SK-N-SH treated with all-trans-retinoic acid at 6 μM for 48 hours (cell line): ENCODE data around the gene GRIK4.

ENCODE experiments used
- ATAC-seq: fragments of 200-7000 bp; cut with Tn5 transposase; 3 replicates; pipeline ENCODE4 v1.9.1; 2020; ENCODE audit warnings: mild to moderate bottlenecking, moderate library complexity
- ARNTL ChIP-seq: fragments of 450-650 bp; formaldehyde crosslinking; IDR thresholded peaks from 2 replicates; pipeline ENCODE4 v1.5.0; 2020; ENCODE audit warnings: low read depth, mild to moderate bottlenecking, moderate library complexity, borderline replicate concordance
- BACH2 ChIP-seq: fragments of 250-450 bp; sonication (Bioruptor Pico); IDR thresholded peaks from 2 replicates; pipeline ENCODE4 v1.9.0; 2021; ENCODE audit warnings: mild to moderate bottlenecking, borderline replicate concordance
- CSDC2 ChIP-seq: fragments of 250-450 bp; sonication (Bioruptor Pico); IDR thresholded peaks from 2 replicates; pipeline ENCODE4 v1.5.0; 2020; ENCODE audit warnings: mild to moderate bottlenecking, moderate library complexity
- CSRNP3 ChIP-seq: fragments of 250-450 bp; sonication (Bioruptor Pico); IDR thresholded peaks from 2 replicates; pipeline ENCODE4 v1.5.1; 2021; ENCODE audit warnings: mild to moderate bottlenecking, moderate library complexity
- ESRRG ChIP-seq: fragments of 250-450 bp; sonication (Bioruptor Pico); IDR thresholded peaks from 2 replicates; pipeline ENCODE4 v1.6.1; 2021; ENCODE audit warnings: mild to moderate bottlenecking
- GLIS3 ChIP-seq: fragments of 250-450 bp; sonication (Bioruptor Pico); IDR thresholded peaks from 2 replicates; pipeline ENCODE4 v1.5.0; 2020; ENCODE audit warnings: mild to moderate bottlenecking, moderate library complexity
- ISL1 ChIP-seq: fragments of 250-450 bp; sonication (Bioruptor Pico); IDR thresholded peaks from 2 replicates; pipeline ENCODE4 v2.1.2; 2022; ENCODE audit warnings: mild to moderate bottlenecking, moderate library complexity
- OSR1 ChIP-seq: fragments of 250-450 bp; sonication (Bioruptor Pico); IDR thresholded peaks from 2 replicates; pipeline ENCODE4 v1.8.0; 2022; ENCODE audit warnings: moderate library complexity, mild to moderate bottlenecking, inconsistent platforms
- PPARA ChIP-seq: fragments of 250-450 bp; sonication (Bioruptor Pico); IDR thresholded peaks from 2 replicates; pipeline ENCODE4 v1.5.0; 2020; ENCODE audit warnings: mild to moderate bottlenecking, borderline replicate concordance
- SNAI2 ChIP-seq: fragments of 250-450 bp; sonication (Bioruptor Pico); IDR thresholded peaks from 2 replicates; pipeline ENCODE4 v1.5.0; 2020; ENCODE audit warnings: mild to moderate bottlenecking, moderate library complexity
- TCF4 ChIP-seq: fragments of 250-450 bp; sonication (Bioruptor Pico); IDR thresholded peaks from 2 replicates; pipeline ENCODE4 v1.8.0; 2021; ENCODE audit warnings: mild to moderate bottlenecking, moderate library complexity, borderline replicate concordance
- TOX ChIP-seq: fragments of 250-450 bp; sonication (Bioruptor Pico); IDR thresholded peaks from 2 replicates; pipeline ENCODE4 v1.8.0; 2021; ENCODE audit warnings: mild to moderate bottlenecking, moderate library complexity, borderline replicate concordance
- ZC3H10 ChIP-seq: fragments of 250-450 bp; sonication (Bioruptor Pico); IDR thresholded peaks from 2 replicates; pipeline ENCODE4 v1.5.1; 2021; ENCODE audit warnings: mild to moderate bottlenecking, moderate library complexity
- ZFP3 ChIP-seq: fragments of 250-450 bp; sonication (Bioruptor Pico); IDR thresholded peaks from 2 replicates; pipeline ENCODE4 v1.5.0; 2020; ENCODE audit warnings: mild to moderate bottlenecking, moderate library complexity
- ZFP30 ChIP-seq: fragments of 450-650 bp; formaldehyde crosslinking; IDR thresholded peaks from 2 replicates; pipeline ENCODE4 v1.5.0; 2022; ENCODE audit warnings: mild to moderate bottlenecking, moderate library complexity
- ZNF565 ChIP-seq: fragments of 450-650 bp; formaldehyde crosslinking; conservative IDR thresholded peaks from 2 replicates; pipeline ENCODE4 v1.5.0; 2020; ENCODE audit warnings: low read depth, mild to moderate bottlenecking, moderate library complexity
- ZNF70 ChIP-seq: fragments of 450-650 bp; formaldehyde crosslinking; IDR thresholded peaks from 2 replicates; pipeline ENCODE4 v1.5.0; 2020; ENCODE audit warnings: mild to moderate bottlenecking, moderate library complexity
- ZNF8 ChIP-seq: fragments of 450-650 bp; formaldehyde crosslinking; IDR thresholded peaks from 2 replicates; pipeline ENCODE4 v1.5.0; 2020; ENCODE audit warnings: mild to moderate bottlenecking, moderate library complexity
- TF ChIP-seq, protein P1 (sequence below): fragments of 250-450 bp; sonication (Bioruptor Pico); IDR thresholded peaks from 2 replicates; pipeline ENCODE4 v1.8.0; 2021; ENCODE audit warnings: low read depth, mild to moderate bottlenecking, moderate library complexity, borderline replicate concordance
- TF ChIP-seq, protein P2 (sequence below): fragments of 250-450 bp; sonication (Bioruptor Pico); IDR thresholded peaks from 2 replicates; pipeline ENCODE4 v1.5.0; 2020; ENCODE audit warnings: mild to moderate bottlenecking, moderate library complexity
- TF ChIP-seq, protein P3 (sequence below): fragments of 250-450 bp; sonication (Bioruptor Pico); IDR thresholded peaks from 2 replicates; pipeline ENCODE4 v1.8.0; 2020; ENCODE audit warnings: mild to moderate bottlenecking, moderate library complexity, borderline replicate concordance

GRIK4 gene

DNA sequence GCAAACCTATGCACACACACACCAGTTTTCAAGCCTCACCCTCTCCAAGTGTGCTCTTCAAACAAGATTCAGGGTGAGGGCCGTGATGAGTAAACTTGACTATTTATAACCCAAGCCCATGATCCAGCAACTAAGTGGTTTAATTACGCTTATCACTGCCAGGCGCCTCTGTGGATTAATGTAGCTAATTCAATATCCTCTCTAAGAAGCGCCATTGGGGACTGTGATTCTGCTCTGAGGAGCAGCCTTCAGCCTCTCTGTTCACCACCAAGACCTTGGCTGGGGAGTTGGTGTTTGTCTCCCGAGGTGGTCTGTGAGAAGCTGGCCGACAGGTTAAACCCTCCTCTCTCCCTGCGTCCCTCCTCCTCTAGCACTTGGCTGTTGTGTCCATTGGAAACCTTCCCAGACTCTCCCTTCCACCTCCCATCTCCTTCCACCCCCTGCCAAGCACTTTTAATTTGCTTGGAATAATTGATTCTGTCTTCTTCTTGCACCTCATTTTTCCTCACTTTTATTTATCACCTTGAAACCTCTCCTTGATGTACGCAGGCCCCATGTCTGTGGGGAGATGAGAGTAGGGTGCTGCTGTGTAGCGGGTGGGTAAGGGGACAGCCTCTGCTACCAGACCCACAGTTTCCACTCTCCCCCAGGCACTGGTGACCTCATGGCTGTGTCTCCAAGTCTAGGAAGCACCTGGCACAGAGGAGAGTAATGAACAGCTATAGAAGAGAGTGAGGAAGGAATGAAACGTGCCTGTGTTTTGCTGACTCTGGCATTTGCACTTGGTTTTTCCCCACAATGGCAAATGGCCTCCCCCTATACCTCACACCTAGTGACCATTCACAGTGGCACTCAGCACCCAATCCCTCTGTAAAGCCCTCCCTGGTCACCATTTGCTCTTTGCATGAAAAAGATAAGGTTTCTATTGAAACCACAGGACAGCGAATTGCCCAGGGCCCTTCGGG, 236.6 kb downstream of the GRIK4 start:
- ATAC-seq: no peak
- TF ChIP-seq ISL1 (CRISPR knock-in tag): no peak
- TF ChIP-seq ZFP30 (CRISPR knock-in tag): no peak
- no peak for TF ChIP-seq CSDC2 (CRISPR knock-in tag)
- TF ChIP-seq, protein P1, sequence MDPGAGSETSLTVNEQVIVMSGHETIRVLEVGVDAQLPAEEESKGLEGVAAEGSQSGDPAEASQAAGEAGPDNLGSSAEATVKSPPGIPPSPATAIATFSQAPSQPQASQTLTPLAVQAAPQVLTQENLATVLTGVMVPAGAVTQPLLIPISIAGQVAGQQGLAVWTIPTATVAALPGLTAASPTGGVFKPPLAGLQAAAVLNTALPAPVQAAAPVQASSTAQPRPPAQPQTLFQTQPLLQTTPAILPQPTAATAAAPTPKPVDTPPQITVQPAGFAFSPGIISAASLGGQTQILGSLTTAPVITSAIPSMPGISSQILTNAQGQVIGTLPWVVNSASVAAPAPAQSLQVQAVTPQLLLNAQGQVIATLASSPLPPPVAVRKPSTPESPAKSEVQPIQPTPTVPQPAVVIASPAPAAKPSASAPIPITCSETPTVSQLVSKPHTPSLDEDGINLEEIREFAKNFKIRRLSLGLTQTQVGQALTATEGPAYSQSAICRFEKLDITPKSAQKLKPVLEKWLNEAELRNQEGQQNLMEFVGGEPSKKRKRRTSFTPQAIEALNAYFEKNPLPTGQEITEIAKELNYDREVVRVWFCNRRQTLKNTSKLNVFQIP (CRISPR knock-in tag): no peak
- no peak for TF ChIP-seq ZFP3 (CRISPR knock-in tag)
- no peak for TF ChIP-seq PPARA
- TF ChIP-seq, protein P2, sequence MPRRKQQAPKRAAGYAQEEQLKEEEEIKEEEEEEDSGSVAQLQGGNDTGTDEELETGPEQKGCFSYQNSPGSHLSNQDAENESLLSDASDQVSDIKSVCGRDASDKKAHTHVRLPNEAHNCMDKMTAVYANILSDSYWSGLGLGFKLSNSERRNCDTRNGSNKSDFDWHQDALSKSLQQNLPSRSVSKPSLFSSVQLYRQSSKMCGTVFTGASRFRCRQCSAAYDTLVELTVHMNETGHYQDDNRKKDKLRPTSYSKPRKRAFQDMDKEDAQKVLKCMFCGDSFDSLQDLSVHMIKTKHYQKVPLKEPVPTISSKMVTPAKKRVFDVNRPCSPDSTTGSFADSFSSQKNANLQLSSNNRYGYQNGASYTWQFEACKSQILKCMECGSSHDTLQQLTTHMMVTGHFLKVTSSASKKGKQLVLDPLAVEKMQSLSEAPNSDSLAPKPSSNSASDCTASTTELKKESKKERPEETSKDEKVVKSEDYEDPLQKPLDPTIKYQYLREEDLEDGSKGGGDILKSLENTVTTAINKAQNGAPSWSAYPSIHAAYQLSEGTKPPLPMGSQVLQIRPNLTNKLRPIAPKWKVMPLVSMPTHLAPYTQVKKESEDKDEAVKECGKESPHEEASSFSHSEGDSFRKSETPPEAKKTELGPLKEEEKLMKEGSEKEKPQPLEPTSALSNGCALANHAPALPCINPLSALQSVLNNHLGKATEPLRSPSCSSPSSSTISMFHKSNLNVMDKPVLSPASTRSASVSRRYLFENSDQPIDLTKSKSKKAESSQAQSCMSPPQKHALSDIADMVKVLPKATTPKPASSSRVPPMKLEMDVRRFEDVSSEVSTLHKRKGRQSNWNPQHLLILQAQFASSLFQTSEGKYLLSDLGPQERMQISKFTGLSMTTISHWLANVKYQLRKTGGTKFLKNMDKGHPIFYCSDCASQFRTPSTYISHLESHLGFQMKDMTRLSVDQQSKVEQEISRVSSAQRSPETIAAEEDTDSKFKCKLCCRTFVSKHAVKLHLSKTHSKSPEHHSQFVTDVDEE: no peak

GRCh38 chr11:120749395-120749794, 237.8 kb downstream of the GRIK4 start:
- no peak for ATAC-seq
- TF ChIP-seq ZNF70: no peak
- TF ChIP-seq TOX (CRISPR knock-in tag): no peak
- TF ChIP-seq CSDC2 (CRISPR knock-in tag): no peak
- no peak for TF ChIP-seq ISL1 (CRISPR knock-in tag)
- no peak for TF ChIP-seq OSR1 (CRISPR knock-in tag)
- no peak for TF ChIP-seq TCF4 (CRISPR knock-in tag)
- no peak for TF ChIP-seq GLIS3 (CRISPR knock-in tag)
- no peak for TF ChIP-seq CSRNP3 (CRISPR knock-in tag)
- no peak for TF ChIP-seq ZFP30 (CRISPR knock-in tag)
- no peak for TF ChIP-seq ZFP3 (CRISPR knock-in tag)
- no peak for TF ChIP-seq ARNTL (CRISPR knock-in tag)
- TF ChIP-seq, protein P1 (CRISPR knock-in tag): no peak
- TF ChIP-seq, protein P2: no peak
- no peak for TF ChIP-seq ESRRG
- TF ChIP-seq ZNF565 (CRISPR knock-in tag): no peak
- TF ChIP-seq, protein P3, sequence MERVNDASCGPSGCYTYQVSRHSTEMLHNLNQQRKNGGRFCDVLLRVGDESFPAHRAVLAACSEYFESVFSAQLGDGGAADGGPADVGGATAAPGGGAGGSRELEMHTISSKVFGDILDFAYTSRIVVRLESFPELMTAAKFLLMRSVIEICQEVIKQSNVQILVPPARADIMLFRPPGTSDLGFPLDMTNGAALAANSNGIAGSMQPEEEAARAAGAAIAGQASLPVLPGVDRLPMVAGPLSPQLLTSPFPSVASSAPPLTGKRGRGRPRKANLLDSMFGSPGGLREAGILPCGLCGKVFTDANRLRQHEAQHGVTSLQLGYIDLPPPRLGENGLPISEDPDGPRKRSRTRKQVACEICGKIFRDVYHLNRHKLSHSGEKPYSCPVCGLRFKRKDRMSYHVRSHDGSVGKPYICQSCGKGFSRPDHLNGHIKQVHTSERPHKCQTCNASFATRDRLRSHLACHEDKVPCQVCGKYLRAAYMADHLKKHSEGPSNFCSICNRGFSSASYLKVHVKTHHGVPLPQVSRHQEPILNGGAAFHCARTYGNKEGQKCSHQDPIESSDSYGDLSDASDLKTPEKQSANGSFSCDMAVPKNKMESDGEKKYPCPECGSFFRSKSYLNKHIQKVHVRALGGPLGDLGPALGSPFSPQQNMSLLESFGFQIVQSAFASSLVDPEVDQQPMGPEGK (CRISPR knock-in tag): no peak
- TF ChIP-seq ZNF8 (CRISPR knock-in tag): no peak
- TF ChIP-seq BACH2 (CRISPR knock-in tag): no peak
- no peak for TF ChIP-seq ZC3H10 (CRISPR knock-in tag)
- TF ChIP-seq SNAI2 (CRISPR knock-in tag): no peak
